CD4-positive, alpha-beta T cell treated with Interferon alpha-2 for 1 hour (primary cell): ENCODE results near the gene BCAS3.
"Not testable (repeated sequence)": the region's sequence is repeated elsewhere in the genome, so short reads cannot be mapped to it uniquely, and the experiment has no call there.

Source experiments
- DNase-seq, 2 donors: peaks; one replicate each; pipeline ENCODE4 v3.0.0-alpha.2; 2020 to 2022

BCAS3 gene

DNA sequence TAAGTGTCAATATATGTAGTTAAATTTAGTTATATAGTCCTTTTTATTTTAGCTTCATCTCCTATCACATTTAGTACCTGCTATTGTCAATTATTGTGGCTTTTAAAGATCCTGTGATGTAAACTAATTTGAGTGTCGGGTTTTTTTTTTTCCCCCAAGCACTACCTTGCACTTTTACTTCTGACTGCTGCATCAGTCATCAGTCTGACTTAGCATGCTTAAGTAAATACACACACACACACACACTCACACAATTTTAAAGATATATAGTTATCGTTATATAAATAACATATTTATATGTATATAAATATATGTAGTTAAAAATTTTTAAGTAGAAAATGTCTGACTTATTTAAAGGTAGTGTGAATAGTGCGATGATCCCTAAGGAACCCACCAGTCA, 127.2 kb downstream of the BCAS3 start:
- DNase-seq: no peak

DNA sequence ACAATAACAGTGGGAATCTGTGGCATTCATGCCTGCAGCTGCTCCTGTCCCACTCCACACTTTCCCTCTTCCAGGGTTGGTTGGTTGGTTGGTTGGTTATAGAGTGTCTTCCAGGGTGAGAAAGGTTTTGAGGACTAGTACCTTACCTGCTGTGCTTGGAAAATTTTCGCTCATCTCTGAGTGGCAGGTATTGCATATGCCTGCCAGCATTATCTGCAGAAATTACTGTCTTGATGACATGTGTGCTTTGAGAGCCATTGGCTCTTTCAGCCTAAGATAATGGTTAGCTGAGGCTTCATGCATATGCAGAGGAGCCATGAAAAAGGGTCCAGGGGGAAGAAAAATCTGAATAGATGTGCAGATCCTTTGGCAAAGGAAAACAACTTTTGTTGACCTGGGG, 131.8 kb downstream of the BCAS3 start:
- DNase-seq: no peak

DNA sequence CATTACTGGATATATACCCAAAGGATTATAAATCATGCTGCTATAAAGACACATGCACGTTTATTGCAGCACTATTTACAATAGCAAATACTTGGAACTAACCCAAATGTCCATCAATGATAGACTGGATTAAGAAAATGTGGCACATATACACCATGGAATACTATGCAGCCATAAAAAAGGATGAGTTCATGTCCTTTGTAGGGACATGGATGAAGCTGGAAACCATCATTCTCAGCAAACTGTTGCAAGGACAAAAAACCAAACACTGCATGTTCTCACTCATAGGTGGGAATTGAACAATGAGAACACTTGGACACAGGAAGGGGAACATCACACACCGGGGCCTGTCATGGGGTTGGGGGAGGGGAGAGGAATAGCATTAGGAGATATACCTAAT, 137.3 kb downstream of the BCAS3 start:
- not testable (repeated sequence) for DNase-seq

DNA sequence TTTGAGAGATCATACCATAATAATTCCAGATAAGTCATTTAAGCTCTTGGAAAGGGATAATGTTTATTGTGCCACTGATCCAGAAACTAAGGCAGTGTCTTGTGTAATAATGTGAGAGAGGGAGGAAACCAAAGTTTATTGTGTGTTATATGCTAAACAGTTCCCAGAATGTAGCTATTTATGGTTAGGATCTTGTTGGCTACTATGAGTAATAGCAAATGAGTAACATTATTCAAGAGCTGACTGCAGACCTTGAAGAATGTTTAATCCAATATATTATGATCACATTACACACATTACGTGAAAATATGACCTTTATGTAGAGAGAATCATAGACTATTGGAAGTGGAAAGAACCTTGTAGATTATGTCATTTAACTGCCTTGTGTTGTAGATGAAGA, 139.5 kb downstream of the BCAS3 start:
- DNase-seq: no peak

DNA sequence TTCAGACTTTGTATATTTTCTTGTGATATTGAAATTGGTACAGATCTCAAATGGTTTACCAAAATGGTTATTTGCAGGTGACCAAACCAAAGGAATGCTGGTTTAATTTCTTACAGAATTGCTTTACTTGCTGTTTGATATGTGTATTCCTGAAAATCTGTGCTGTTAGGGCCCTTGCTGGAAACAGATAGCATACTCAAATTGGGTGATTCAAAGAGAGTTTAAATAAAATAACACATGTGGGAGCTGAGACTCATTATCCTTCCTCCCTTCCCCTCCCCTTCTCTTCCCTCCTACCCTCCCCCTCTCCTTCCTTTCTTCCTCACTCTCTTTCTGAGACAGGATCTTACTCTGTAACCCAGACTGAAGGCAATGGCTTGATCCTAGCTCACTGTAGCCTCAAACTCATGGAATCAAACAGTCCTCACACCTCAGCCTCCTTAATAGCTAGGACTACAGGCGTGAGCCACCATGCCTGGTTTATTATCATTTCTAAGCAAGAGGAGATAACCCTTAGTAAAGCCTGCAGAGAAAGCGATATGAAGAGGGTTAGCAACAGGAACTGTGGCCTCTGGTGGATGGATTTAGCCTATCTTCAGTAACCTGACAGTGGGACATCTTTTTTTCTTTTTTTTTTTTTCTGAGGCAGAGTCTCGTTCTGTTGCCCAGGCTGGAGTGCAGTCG, 141.9 kb downstream of the BCAS3 start:
- no peak for DNase-seq

DNA sequence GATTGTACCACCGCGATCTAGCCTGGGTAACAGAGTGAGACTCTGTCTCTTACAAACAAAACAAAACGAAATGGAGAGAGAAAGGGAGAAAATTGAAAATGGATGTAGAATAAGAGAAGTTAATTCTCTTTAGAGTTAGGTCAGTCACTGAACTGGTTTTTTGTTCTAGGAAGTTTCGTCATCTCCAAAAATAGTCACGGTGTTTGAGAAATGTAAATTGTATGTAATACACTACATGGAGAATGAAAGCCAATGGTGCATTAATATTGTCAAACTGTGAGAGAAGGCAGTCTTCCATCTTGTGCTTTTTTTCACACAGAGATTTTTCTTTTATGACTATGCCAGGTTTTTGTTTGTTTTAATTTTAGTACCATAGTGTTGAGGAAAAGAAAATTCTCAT, 145.9 kb downstream of the BCAS3 start:
- DNase-seq: no peak

DNA sequence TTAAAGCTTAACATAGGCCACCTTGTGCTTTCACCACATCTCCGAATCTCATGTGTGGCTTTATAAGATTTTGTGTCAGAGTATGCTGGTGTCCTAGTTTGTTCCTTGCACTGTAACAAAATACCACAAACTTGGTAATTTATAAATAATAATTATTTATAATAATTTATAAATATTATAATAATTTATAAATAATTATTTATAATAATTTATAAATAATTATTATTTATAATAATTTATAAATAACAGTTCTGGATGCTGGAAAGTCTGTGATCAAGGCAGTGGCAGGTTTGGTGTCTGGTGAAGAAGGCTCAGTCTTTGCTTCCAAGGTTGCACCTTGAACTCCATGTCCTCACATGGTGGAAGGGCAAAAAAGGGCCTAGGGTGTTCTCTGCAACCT, 147.7 kb downstream of the BCAS3 start:
- no peak for DNase-seq

DNA sequence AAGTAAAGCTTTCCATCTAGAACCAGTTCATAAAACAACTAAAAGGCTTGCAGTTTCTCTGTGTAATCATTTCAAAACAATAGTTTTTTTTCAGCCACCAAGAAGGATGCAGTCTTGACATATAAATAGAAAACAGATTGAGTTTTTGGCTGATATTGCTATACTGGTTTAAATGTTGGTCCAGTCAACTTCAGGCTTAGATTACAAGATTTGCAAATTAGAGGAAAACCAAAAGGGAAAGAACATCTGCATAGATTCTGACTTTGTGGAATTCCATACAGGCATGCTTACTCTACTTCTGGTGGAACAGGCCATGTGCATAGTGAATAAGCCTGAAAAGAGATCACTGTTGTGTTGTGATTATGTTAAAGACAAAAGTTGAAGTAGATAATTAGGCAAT, 150.3 kb downstream of the BCAS3 start:
- no peak for DNase-seq

DNA sequence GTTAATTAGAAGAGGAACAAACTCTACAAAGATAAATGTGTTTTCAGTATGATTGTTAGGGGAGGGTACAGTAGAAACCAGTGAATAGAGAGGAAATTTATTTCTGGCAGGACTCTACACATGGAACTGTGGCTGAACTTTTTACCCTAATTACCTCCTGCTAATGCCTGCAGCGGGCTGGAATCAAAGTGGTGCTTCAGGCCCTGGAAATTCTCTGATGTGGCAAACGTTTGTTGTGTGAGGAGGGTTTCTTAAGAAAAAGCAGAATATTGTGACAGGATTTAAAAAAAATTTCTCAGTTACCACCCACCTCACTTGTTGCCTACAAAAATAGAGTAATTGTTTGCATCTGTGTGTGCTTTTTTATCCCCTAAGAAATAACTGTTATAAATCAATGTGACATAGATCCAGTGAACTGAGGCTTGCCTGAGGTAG, 154.5 kb downstream of the BCAS3 start:
- no peak for DNase-seq

DNA sequence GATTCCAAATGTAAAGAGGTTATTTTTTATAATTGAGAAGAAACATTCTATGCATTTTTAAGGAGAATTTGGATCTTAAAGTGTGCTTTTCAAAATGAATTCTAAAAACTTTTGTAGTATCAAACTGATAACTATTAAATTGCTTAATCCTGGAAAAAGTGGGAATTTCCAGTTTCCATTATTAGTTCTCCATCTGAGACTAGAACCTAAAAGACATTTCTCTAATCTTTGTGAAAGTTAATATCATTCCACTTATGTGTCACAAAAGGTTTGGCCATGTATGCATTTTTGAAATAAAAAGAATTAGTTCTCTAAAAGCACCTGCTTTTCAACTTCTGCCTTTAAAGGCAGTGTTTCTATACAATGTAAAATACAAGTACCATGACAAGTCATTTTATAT, 155.0 kb downstream of the BCAS3 start:
- no peak for DNase-seq

DNA sequence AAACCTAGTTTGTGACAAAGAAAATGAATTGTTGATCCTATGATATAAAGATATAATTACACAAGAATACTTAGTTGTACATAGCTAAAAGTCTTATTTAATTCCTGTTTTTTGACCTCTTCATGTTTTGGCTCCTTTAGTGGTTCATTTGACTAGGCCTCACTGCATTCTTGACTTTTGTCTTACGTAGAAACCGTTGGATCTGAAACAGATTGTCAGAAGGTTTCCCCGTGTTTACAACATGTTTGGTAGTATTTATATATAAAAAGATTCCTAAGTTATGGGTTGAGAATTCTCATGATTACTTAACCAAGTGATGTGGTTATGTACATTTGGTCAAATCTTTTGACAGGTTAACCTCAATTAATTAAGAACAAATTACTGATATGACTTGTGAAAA, 162.8 kb downstream of the BCAS3 start:
- DNase-seq: no peak

DNA sequence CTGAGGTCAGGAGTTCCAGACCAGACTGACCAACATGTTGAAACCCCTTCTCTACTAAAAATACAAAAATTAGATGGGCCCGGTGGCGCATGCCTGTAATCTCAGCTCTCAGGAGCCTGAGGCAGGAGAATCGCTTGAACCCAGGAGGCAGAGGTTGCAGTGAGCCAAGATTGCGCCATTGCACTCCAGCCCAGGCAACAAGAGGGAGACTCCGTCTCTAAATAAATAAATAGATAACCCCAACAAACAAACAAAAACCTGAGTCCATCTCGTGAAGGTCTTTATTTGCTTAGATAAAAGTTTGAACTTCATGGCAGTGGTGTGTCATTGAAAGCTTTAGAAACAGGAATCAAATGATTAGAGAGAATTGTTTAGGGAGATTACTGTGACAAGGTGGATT, 167.4 kb downstream of the BCAS3 start:
- no peak for DNase-seq

DNA sequence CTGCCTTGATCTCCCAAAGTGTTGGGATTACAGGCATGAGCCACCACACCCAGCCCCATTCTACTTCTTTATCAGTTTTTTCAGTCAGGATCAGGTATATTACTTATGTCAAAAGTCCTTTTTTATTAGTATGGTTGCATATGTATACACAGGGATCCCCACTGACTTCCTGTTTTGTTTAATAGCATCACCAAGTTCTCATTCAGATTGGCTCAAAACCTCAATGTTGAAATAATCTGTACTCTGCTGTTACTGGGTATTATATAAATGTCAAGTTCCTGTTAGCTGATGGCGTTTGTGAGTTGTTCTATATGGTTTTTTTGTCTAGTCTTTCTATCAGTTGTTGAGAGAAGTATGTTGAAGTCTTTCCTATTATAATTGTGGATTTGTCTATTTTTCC, 168.5 kb downstream of the BCAS3 start:
- no peak for DNase-seq

DNA sequence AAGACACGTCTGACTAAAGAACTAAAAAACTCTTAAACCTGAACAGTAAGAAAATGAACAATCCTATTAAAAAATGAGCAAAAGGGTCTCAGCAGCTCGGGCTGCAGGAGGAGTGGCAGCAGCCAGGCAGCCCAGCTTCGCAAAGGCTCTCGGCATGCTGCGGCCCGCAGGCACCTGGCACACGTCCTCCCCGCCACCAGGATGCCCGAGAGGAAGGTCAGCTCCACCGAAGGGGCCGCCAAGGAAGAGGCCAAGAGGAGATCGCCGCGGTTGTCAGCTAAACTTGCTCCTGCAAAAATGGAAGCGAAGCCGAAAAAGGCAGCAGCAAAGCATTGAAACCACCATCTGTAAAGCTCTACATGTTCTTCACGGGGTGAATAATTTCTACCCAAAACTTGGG, 173.5 kb downstream of the BCAS3 start:
- DNase-seq: no peak

DNA sequence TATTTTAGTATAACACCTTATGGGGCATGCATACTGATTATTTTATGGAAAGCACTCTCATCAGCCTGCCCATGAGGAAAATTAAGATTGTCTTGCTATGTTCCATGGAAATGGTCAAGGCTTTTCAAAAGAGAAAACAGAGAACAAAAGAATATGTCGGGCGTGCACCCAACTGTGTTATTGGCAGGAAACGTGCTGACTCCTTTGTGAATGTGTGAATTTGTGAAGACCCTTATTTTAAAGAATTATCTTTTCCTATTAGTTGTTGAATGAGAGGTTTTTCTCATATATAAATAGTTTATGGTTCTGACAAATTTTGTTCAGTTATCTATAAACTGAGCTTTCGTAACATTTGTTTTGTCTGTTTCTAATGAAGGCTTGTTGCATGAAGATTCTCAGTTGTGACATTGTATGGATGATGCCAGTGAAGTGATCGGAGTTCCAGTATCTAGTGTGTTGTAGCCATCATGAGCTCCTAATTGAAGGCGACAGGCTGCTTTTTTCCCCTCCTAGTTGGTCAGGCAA, 180.0 kb downstream of the BCAS3 start:
- no peak for DNase-seq

DNA sequence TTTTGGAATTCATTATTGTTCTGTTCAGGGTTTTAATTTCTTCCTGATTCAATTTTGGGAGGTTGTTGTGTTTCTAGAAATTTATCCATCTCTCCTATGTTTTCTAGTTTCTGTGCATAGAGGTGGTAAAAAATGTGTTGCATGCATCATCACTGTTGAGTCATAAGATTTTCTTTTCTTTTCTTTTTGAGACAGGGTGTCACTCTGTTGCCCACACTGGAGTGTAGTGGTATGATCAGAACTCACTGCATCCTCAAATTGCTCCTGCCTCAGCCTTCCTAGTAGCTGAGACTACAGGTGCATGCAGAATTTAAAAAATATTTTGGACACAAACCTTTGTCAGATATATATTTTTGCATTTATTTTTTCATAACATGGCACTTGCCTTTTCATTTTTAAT, 184.8 kb downstream of the BCAS3 start:
- DNase-seq: no peak

DNA sequence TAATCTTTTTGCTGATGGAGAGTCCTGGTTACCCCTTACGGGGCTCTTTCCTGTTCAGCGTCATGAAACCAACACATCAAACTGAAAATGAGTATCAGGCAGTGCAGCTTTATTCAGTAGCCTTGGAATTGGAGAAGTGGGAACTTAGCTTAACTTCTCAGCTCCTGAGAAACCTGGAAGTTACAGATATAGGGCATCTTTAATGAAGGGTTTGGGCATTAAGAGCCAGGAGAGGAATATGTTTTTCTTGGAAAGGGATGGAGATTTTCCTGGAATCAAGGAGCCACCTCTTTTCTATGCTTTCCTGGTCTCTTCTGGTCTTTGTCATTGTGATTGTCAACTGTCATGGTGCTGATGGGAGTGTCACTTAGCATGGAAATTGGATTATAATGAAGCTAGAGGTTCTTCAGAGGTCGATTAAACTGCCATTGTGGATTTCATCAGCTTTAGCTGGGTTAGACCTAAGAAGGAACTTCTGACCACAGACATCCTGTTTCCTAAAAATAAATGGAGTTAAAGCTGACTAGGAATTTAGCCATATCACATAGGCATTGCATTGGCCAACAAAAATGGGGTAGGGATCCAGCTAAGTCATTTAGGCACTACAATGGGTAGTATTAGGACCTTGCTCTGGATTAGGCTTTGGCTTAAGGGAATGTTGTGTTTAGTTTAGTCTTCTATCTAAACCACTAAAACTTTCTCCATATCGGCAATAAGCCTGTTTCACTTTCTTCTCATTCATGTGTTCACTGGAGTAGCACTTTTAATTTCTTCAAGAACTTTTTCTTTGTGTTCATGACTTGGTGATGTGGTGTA, 186.4 kb downstream of the BCAS3 start:
- DNase-seq: no peak

DNA sequence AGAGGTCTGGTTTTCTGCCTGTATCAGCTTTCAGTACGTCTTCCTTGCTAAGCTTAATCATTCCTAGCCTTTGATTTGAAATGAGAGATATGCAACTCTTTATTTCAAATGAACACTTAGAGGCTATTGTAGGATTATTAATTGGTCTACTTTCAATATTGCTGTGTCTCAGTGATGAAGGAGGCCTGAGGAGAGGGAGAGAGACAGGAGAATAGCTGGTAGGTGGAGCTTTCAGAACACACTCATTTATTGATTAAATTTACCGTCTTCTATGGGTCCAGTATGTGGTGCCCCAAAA, 187.0 kb downstream of the BCAS3 start:
- no peak for DNase-seq

DNA sequence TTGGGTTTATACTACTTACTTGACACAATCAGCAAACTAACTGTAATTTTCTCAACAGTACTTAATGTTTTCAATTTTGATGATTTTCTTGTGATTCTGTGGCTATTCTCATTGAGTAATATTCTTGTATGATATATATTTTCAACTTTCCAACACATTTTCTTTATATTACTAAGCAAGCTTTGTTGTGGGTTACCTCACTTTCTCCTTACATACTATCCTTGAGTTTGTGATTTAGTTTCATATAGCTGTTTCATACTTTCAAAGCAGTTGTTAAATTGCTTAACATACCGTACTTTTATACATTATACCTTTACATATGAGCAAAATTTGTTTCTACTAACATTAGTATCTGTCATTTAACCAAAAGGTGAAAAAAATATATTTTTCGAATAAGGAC, 197.1 kb downstream of the BCAS3 start:
- no peak for DNase-seq

DNA sequence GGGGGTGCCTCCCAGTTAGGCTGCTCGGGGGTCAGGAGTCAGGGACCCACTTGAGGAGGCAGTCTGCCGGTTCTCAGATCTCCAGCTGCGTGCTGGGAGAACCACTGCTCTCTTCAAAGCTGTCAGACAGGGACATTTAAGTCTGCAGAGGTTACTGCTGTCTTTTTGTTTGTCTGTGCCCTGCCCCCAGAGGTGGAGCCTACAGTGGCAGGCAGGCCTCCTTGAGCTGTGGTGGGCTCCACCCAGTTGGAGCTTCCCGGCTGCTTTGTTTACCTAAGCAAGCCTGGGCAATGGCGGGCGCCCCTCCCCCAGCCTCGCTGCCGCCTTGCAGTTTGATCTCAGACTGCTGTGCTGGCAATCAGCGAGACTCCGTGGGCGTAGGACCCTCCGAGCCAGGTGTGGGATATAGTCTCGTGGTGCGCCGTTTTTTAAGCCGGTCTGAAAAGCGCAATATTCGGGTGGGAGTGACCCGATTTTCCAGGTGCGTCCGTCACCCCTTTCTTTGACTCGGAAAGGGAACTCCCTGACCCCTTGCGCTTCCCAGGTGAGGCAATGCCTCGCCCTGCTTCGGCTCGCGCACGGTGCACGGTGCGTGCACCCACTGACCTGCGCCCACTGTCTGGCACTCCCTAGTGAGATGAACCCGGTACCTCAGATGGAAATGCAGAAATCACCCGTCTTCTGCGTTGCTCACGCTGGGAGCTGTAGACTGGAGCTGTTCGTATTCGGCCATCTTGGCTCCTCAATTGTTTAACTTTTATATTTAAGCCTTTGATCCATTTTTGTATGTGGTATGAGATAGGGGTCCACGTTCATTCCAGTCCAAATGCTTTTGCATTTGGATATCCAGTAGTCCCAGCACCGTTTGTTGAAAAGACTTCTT, 209.3 kb downstream of the BCAS3 start:
- DNase-seq: not testable (repeated sequence)

DNA sequence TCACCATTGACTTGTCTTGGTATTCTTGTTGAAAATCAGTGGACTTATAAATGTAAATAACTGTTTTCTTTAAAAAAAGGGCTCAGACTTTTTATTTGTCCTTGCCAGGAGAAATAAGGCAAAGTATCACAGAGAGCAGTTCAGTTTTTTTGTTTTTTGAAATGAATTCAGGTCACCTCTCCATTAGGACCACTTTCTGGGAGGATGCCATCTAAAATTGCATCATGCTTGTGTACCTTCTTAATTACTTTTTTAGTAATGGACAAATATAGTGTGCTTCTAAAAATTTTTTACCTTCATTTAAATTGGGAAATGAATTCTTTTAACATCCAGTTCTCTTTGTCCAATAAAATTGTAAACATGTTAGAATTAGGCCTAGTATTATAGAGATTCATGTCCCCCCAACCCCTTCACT, 210.0 kb downstream of the BCAS3 start:
- no peak for DNase-seq

DNA sequence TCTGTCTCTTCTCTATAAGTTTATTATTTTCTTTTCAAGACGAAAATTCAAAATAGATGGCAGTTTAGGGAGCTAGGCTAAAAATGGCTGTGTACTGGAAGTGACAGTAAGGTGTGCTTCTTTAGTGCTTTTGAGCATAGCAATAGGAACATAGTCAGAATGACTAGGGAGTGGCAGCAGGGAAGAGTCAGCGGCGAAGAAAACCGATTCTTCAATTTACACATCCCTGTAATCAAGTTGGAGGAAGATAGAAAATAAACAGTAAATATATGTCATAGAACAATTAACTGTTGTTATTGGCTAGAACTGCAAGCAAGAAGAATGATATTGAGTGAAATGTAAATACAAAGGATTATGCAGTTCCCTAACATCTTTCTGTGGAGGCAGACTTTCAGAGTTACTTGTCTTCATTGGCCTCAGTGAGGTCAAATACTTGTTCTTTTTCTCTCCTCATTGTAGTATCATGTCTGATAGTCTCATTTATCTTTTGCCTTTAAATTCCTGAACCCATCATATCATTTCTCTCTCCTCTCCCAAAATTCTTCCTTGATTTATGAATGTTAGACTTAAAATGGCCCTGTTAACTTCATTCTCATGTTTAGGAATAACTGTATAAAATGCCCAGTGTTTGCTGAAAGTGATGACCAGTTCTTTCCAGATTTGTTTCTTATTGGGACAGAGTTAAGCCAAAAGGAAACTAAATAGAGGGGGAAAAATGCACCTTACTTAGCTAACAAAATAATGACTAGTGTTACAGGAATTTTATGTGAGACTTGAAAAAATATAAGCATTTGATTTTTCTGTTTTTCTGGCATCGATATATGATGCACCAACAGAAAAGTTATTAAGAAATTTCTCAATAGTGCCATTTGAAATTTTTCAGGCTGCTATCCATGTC, 211.4 kb downstream of the BCAS3 start:
- DNase-seq: no peak

DNA sequence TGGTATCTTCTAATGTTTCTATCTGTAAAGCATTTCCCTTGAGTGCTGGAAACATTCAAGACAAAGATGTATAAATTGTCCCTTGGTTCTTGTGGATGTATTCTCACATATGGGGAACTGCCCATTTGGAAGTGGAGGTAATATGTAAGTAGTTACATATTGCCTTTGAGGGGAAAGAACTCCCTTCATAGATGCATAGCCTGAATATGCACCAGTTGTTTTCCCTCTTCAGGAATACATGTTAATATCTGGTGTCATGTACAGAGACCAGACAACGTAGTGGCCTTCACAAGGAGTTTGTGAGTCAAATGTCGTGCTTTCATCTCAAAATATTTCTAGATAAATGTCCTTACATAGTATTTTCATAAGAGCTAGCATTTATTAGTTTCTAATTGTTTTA, 213.5 kb downstream of the BCAS3 start:
- DNase-seq: no peak
